ENCODE measurements around the gene MOBP.
"Not testable (repeated sequence)": the region's sequence is repeated elsewhere in the genome, so short reads cannot be mapped to it uniquely, and the experiment has no call there.

The MOBP gene, protein sequence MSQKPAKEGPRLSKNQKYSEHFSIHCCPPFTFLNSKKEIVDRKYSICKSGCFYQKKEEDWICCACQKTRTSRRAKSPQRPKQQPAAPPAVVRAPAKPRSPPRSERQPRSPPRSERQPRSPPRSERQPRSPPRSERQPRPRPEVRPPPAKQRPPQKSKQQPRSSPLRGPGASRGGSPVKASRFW

DNA sequence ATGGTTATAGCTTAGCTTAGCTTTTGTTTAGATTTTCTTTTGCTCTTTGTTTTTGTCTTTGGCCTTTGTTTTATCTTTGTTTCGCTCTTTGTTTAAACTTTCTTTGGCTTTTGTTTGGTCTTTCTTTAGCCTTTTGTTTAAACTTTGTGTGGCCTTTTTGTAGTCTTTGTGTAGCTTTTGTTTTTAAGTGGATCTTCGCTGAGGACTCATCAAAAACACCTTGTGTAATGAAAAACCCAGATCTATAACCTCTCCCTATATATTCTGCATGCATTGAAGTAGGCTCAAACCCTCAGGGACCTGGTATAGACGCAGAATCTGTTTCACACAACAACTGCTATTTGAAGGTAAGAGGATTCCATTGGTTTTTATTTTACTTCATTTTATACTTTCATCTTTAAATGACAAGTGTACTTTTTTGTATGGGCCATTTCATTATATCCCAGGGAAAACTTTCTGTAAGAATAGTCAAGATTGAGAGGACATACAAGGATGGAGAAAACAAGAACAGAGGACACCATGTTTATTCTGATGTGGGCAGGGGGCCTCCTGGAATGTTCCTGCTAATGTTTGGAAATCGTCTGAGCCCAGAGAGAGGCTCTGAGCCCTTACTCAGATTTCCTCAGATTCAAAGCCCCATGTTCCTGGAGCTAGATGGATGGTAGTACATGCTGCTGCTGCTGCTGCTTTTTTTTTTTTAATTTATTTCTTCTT is at the start of gene MOBP:
Gene MOBP (plus strand): TSS at position 287 of the 714 bp plus-strand sequence. CDS start 34,390 bp downstream, outside the sequence.
- no peak for DNase-seq

DNA sequence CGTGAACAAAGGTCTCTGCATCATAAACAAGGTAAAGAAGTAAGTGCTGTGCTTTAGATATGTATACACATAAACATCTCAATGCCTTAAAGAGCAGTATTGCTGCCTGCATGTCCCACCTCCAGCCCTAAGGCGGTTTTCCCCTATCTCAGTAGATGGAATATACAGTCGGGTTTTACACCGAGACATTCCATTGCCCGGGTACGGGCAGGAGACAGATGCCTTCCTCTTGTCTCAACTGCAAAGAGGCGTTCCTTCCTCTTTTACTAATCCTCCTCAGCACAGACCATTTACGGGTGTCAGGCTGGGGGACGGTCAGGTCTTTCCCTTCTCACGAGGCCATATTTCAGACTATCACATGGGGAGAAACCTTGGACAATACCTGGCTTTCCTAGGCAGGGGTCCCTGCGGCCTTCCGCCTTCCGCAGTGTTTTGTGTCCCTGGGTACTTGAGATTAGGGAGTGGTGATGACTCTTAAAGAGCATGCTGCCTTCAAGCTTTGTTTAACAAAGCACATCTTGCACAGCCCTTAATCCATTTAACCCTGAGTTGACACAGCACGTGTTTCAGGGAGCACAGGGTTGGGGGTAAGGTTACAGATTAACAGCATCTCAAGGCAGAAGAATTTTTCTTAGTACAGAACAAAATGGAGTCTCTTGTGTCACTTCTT is 48.8 kb upstream of the MOBP start:
- not testable (repeated sequence) for DNase-seq

DNA sequence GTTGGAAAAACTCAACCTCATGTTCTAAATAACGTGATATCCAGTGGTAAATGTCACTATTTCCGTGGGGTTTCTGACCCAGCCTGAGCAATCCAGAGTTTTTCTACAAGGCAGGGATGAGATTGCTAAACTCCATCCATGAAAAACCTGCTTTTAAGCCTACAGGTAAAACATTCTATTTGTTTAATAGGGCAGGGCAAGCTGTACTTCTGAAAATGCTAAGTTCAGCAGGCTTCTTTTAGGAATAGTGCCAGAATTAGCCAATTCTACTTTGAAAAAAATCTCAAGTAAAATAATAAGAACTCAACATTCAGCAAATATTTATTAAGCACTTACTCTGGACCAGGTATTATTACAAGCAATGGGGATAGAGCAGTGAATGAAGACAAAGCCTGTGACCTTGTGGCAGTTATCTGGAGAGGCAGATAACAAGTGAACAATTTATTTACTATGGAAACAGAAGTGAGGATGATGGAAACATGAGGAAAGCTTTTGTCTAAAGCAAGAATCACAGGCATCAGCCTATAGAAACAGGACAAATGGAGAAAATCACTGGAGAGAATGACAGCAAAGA is 47.7 kb upstream of the MOBP start:
- no peak for DNase-seq

DNA sequence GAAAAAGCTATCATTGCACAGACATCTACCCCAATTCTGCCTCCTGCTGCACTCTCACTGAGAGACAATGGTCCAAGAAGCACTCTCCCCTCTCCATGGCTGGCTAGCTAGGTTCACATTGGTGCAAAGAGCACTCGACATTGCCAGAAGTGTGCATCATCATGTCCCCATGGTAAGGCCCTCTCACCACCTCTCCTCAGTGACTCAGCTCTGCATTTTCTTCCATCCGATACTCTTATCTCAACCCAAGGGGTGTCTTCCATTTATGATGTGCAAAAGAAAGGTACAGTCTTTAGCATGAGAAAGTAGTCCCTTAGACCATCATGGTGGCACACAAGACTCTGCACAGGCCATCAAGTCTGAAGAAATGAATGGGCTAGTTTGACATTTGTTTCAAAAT is 46.9 kb upstream of the MOBP start:
- no peak for DNase-seq

DNA sequence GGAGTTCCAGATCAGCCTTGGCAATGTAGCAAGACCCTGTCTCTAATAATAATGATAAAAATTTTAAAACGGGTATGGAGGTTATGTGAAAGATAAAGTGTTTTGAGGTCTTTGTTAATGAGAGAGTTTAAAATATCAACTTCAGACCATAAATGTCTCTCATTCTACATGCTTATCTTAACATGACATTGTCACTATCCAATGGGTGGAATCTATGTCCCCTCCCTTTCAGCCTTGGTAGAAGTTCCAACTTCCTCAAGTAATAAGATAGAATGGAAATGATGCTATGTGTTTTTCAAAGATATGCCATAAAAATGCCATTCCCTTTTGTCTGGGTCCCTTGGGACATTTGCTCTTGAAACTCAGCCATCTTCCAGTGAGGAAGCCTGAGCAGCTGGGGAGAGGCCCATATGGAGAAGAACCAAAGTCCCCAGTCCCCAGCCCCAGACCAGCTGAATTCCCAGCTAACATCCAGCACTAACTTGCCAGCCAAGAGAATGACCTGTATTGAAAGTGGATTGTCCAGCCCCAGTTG is 44.0 kb upstream of the MOBP start:
- no peak for DNase-seq

DNA sequence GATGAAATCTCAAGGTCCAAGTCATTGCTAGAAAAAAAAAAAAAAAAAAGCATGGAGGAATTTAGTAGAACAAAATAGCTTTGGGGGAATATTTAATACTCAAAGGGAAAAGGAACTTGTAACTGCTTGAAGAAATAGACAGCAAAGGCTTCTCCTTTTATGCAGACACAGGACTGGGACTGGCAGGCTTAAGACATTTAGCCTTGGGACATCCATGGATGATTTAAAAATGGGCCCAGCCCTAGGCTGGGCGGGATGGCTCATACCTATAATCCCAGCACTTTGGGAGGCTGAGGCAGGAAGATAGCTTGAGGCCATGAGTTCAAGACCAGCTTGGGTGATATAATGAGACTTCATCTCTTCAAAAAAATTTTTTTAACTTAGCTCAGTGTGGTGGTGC is 41.2 kb upstream of the MOBP start:
- no peak for DNase-seq

DNA sequence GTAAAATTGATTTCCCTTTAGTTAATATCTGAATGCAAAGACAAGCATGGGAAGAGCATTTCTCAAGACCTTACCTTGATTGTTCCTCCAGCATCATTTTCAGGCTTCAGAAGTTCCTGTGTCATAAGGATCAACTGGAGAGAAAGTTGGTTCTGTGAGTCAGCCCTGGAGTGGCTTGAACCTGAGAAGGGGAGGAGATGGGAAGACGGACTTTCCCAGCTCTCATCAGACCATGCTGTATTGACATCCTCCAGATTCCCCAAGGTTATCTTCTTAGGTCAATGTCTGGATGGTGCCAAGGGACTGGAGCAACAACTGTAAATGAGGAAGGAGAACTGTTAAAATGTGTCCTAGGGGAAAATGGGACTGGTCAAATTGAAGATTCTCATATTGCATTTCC is 40.0 kb upstream of the MOBP start:
- no peak for DNase-seq

DNA sequence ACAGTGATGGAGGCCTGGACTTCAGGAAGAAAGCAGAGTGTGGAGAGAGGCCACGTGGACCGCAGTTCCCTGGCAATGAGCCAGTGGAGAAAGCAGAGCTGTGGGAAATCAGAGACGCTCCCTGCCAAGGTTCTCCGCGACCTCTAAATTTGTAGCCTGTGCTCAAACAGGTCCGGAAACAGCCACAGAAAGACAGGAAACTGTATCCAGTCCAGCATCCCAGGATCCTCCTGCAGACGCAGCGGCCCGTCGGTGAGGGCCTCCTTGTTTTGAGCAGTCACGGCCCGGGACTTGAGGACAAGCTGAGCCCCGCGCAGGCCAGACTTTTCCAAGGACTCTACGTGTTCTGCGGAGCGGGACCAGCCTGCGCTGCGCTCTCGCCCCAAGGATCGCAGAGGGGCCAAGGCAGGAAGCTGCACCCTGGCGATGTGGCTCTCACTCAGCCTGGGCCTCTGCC is 38.7 kb upstream of the MOBP start:
- no peak for DNase-seq

DNA sequence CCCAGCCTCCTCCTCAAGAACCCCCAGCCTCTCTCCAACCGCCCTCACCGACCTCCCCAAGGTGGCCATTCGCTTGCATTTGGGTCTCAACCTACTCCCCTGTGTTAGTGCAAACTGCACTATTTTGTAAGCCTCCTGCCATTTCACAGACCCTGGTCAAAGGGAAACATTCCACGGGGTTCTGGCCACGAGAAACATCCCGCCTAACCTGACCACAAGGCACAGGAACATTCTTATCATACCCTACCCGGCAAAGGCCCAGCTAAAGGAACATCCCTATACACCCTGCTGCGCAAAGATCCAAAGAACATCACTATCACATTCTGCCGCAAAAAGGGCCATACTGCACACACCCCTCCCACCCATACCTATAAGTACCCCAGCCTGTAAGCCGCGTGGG is 38.0 kb upstream of the MOBP start:
- no peak for DNase-seq

DNA sequence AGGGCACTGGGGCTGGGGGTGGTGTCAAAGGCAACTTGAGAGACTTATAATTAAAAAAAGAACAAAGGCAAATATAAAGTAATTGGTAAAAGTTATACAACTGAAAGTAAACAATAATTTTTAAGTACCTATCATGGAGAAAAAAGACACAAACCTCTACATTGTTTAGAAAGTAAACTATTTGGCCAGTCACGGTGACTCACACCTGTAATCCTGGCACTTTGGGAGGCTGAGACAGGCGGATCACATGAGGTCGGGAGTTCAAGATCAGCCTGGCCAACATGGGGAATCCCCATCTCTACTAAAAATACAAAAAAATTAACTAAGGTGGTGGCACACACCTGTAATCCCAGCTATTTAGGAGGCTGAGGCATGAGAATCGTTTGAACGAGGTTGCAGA is 35.1 kb upstream of the MOBP start:
- no peak for DNase-seq

DNA sequence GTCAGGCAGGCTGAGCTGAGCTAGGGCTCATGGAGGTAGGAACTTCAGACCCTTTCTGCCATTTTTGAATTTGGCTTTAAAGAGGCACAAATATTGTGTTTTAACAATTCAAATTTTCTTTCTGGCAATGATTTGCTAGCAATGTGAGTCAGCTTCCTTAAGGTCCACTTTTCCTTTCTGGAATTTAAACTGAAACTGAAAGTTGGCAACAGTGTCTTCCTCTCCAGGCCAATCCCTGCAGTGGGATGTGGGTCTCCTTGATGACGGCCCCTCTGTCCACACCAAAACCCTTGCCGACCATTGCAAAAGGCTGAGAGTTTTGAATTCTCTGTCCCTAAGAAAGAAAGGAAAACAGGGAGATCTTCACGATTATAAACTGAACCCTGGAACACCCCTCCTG is 33.8 kb upstream of the MOBP start:
- DNase-seq = no peak

DNA sequence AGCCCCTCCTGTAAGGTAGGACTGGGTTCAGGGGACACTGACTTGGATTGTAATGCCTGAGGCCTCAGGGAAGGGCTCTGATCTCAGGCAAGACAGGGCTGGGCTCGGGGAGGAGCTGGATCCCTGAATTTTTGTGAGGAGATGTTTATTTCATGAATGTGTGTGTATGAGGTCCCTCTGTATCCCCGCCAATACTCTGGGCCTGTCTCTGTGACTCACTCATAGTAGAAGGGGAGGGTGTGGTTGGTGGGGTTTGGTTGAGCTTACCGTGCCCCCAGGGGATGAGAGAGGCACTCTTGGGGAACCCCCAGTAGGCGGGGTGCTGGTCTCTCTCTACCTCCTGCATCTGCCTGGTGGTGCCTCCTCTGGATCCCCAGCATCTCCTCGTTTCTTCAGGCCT is 32.9 kb upstream of the MOBP start:
- no peak for DNase-seq

DNA sequence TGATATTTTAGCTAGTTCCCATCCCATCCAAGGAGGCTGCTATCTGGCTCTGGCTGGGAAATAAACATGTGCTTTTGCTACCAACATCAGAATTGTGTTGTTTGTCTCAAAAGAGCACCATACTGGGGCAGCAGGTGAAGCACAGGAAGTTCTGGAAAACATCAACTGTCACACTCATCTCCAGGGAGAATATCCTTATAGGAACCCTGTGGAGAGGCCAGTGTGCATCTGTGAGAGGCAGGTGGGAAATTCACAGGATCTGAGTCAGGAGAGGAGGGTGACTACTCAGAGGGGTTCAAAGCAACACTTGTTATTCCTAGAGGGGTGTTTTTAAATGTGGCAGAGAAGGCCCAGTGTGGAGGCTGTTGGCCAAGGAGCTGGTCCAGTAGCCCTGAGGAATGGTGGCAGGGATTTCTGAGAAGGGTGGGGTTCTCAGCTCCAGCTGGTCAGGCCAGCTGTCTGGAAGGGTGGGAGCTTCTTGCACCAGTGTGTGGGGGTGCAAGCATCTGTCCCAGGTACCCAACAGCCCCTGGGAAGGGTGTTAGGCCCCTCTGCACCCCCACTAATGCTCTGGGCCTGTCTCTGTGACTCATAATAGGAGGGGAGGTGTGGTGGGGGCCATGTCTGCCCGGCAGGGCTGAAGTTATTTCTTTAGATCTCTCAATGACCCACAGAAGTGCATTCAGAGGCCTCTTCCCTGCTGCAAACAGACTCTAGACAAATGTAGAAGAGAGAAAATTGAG is 32.3 kb upstream of the MOBP start:
- no peak for DNase-seq

DNA sequence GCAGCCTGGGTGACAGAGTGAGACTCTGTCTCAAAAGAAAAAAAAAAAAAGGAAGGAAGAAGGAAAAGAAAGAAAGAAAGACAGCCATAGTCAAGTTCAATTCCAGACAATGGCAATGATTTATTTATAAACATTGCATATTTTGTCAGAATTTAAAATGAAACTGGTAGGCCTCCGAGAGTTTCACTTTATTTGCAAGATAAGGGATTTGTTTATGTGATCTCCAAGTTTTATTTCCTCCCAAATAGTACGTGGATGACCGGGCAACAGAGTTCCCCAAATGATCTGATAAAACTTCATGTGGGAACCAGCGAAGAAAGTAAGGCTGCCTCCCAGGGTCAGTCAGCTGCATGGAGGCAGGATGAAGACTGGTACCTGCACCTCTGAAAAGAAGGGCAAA is 28.6 kb upstream of the MOBP start:
- no peak for DNase-seq

DNA sequence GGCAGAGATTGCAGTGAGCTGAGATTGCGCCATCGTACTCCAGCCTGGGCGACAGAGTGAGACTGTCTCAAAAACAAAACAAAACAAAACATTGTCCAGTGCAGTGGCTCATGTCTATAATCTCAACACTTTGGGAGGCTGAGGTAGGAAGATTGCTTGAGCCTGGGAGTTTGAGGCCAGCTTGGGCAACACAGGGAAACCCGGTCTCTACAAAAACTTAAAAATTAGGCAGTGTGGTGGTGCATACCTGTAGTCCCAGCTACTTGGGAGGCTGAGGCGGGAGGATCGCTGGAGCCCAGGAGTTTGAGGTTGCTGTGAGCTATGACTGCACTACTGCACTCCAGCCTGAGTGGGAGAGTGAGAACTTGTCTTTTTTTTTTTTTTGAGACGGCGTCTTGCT is 27.2 kb upstream of the MOBP start:
- DNase-seq = no peak

DNA sequence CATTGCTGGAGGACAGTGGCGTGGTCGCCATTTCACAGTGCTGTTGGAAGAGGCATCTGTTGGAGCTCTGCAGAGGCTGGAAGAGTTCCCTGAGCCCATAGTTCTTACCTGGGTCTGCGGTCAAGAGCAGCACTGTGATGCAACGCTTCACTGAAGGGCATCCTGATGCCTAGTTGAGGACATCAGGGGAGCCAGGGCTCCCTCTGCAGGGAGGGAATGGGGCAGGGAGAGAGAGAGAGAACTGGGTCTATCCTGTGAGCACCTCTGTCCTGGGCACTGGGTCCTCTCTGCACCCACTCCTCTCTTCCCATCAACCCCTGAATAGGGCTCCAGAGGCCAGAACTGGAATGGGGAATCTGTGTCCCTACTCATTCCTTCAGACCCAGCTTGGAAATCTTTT is 23.9 kb upstream of the MOBP start:
- no peak for DNase-seq

DNA sequence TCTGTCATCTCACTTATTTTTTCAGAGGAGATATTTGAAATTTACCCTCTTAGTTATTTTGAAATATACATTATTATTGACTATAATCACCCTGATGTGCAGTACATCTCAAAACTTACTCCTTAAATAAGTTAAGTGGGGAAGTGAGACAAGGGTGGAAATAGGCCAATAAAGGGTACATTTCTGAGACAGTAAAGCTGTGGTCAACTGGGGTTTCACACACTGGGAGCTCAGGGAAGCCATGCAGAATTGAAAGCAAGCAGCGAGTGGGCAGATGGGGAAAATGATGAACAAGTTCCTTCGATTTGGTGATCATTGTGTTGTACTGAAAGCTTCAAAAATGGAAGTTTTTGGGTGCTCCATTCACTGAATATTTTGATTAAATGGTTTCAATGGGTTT is 21.6 kb upstream of the MOBP start:
- DNase-seq = no peak

DNA sequence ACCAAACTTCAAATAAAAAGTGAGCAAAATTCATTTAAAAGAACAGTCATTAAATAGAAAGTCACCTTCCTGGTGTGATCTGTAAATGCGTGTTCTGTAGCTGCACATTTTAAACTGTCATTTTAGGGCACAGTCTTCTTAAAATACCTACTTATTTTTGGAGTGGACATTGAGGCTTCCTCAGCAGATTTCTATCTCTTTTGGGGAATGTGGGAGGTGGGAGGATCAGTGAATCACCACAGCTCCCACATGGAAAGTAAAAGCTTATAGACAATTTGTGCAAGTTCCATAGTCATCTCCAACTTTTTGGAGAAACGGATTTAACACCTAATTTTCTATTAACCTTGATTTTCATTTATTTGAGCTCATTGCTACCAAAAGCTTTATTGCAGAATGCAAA is 21.0 kb upstream of the MOBP start:
- no peak for DNase-seq

DNA sequence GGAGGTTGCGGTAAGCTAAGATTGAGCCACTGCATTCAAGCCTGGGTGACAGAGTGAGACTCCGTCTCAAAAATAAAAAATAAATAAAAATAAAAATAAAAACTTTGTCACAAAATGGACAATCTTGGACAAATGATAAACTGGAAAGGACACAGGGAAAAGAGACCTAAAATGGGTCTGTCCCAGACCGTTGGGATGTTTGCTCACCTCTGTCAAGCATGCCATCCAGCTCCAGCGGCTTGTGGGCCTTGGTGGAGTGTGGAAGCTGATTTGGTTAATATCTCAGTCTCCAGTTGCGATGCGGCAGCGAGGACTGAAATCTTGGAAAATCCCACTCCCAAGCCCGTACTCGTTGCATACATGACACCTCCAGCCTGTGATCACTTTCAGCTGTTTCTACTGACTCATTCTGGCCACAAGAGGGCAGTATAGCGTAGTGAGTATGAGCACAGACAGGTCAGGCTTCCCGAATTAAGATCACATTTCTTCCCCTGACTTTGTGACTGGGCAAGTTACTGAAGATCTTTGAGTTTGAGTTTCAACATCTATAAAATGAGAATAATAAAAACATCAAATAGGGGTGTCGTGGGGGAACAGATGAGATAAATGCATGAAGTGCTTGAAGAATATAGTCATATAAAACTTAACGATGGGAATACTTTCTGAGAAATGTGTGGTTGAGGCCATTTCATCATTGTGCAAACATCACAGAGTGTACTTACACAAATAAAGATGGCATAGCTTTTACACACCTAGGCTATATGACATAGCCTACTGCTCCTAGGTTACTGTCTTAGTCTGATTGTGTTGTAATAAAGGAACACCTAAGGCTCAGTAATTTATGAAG is 19.6 kb upstream of the MOBP start:
- peak; percentile 70 for DNase-seq

DNA sequence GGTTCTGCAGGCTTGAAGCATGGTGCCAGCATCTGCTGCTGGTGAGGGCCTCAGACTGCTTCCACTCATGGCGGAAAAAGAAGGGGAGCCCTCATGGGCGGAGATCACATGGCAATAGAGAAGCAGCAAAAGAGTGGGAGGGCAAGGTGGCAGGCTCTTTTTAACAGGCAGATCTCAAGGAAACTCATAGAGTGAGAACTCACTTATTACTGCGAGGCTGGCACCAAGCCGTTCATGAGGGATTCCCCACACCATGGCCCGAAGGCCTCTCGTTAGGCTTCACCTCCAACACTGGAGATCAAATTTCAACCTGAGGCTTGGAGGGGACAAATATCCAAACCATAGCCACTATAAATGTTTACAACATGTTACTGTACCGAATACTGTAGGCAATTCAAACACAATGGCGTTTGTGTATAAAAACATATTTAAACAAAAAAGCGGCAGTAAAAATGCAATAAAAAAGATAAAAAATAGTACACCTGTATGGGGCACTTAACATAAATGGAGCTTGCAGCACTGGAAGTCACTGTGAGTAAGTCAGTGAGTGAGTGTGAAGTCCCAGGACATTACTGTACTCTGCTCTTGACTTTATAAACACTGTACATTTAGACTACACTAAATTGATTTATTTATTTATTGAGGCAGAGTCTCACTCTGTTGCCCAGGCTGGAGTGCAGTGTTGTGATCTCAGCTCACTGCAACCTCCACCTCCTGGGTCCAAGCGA is 18.8 kb upstream of the MOBP start:
- no peak for DNase-seq

DNA sequence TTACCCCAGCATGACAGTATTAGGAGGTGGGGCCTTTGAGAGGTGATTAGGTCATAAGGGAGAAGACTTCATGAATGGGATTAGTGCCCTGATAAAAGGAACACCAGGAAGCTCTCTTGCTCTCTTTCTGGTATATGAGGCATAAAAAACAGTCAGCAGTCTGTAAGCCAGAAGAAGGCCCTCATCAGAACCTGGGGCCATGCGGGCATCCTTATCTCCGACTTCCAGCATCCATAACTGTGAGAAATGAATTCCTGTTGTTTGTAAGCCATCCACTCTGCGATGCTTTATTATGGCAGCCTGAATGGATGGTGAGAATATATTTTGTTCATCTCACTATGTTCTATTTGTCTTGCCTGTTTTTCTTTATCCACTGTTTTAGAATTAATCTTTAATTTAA is 17.7 kb upstream of the MOBP start:
- no peak for DNase-seq

Measured in retina (tissue), 1 donor.